Gastrocnemius medialis (tissue), 4 donors: ENCODE measurements around the gene PACS2. TPM values are rescaled to one million over a fixed set of nuclear protein-coding genes. Genes with fewer than 3 reads are reported as not detected.

Source experiments
- ATAC-seq, 2 donors: fragments of 150-250 bp; one replicate each; pipeline ENCODE4 v1.9.1; 2016
- DNase-seq, 2 donors: peaks; one replicate each; pipeline ENCODE4 v3.0.0-alpha.2; 2019
- H3K27ac ChIP-seq, 4 donors: fragments of 200-600 bp; sonication (generic); 1 replicate in 1 of 4; 2 replicates in 3 of 4; pipeline ENCODE4 v1.5.1; 2016 to 2018; ENCODE audit warnings: mild to moderate bottlenecking in 2 of 4, moderate library complexity in 1 of 4
- H3K27me3 ChIP-seq, 3 donors: fragments of 200-600 bp; sonication (generic) in 2 of 3; 1 replicate in 1 of 3; 2 replicates in 2 of 3; pipeline versions ENCODE4 v1.5.1 to v1.6.0; 2016 to 2019; ENCODE audit warnings: mild to moderate bottlenecking in 1 of 3, moderate library complexity in 1 of 3
- H3K36me3 ChIP-seq, 2 donors: fragments of 200-600 bp; sonication (generic) in 1 of 2; one replicate each; pipeline ENCODE4 v1.5.1; 2017 to 2018
- H3K4me1 ChIP-seq, 2 donors: fragments of 200-600 bp; sonication (generic) in 1 of 2; one replicate each; pipeline ENCODE4 v1.5.1; 2016 to 2017; ENCODE audit warnings: mild to moderate bottlenecking in 2 of 2
- H3K4me3 ChIP-seq, 4 donors: fragments of 200-600 bp; sonication (generic) in 3 of 4; 1 replicate in 1 of 4; 2 replicates in 3 of 4; pipeline ENCODE4 v1.5.1; 2016 to 2019; ENCODE audit warnings: mild to moderate bottlenecking in 2 of 4
- H3K9me3 ChIP-seq, 3 donors: fragments of 200-600 bp; sonication (generic) in 2 of 3; 1 replicate in 1 of 3; 2 replicates in 2 of 3; pipeline ENCODE4 v1.5.1; 2016 to 2019
- CTCF ChIP-seq, 5 experiments: fragments of 450-650 bp in 3 of 5; fragments of 200-600 bp in 2 of 5; sonication (generic) in 2 of 5; IDR thresholded peaks in 4 of 5; conservative IDR thresholded peaks in 1 of 5; 1 replicate in 4 of 5; 2 replicates in 1 of 5; pipeline ENCODE4 v1.5.1; 2016 to 2019; ENCODE audit warnings: antibody characterized with exemption in 5 of 5, mild to moderate bottlenecking in 3 of 5, moderate library complexity in 3 of 5
- POLR2A ChIP-seq, 2 donors: fragments of 450-650 bp; IDR thresholded peaks; one replicate each; pipeline ENCODE4 v1.6.1; 2017; ENCODE audit warnings: antibody characterized with exemption in 2 of 2, mild to moderate bottlenecking in 2 of 2, moderate library complexity in 2 of 2
- in situ Hi-C, 4 donors: fragments of 200-750 bp; cut with MboI; loops; one replicate each; pipeline versions ENCODE4 v1.15.0 to v1.8.0; 2017; ENCODE audit warnings: low sequenced_read_pairs in 4 of 4
- intact Hi-C: fragments of 100-400 bp; cut with DNase I; formaldehyde crosslinking; loops from one replicate; pipeline ENCODE4 v1.15.1; 2023; ENCODE audit warnings: low total_unique reads
- total RNA-seq, 4 donors: library from RNA; depleted of rRNA; stranded (reverse); fragments of >200 nt; gene quantifications; one replicate each; pipeline versions ENCODE4 v1.1.0 to v1.2.3, GENCODE V29; 2016

PACS2 gene
- total RNA-seq, 4 donors from 2014 or later, result 81.0 to 115 (median 93.1) TPM

DNA sequence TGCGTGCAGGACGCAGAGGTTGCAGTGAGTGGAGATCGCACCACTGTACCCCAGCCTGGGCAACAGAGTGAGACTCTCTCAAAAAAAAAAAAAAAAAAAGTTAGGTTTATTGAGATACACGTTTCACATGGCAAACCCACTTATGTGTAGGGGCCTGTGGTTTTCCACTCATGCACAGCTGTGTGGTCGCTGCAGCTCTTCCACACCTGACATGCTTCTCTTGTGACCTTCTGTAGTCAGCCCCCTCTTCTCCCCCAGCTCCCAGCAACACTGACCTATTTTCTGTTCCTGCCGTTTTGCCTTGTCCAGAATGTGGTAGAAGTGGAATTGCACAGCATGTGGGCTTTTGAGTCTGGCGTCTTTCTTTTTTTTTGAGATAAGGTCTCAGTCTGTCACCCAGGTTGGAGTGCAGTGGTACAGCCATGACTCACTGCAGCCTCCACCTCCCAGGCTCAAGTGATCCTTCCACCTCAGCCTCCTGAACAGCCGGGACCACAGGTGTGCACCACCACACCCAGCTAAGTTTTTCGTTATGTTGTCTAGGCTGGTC, 113.5 kb downstream of the PACS2 start:
- Histone ChIP-seq H3K4me3 (no peak overlapping the region), H3K9me3 (no peaks in the 10 kb centered on the region), H3K27ac (no peak overlapping the region), H3K27me3 (no peaks in the 10 kb centered on the region), H3K36me3 (no peaks in the 10 kb centered on the region), H3K4me1 (peaks cover 3 to 12% of the 10 kb centered on the region in 2 donors)
- no peak for ATAC-seq
- intact Hi-C loops (loop anchor here (1.0 kb wide), 1 partner anchor 39 kb away; no protein-coding TSS in a partner anchor), in situ Hi-C loops (no loop called here)
- TF ChIP-seq POLR2A (IDR thresholded peaks at IDR 0.05) (no peak), CTCF (IDR thresholded peaks at IDR 0.05 in 4 of 5, conservative IDR thresholded peaks at IDR 0.05 in 1 of 5) (no peak)
- DNase-seq, result no peak

DNA sequence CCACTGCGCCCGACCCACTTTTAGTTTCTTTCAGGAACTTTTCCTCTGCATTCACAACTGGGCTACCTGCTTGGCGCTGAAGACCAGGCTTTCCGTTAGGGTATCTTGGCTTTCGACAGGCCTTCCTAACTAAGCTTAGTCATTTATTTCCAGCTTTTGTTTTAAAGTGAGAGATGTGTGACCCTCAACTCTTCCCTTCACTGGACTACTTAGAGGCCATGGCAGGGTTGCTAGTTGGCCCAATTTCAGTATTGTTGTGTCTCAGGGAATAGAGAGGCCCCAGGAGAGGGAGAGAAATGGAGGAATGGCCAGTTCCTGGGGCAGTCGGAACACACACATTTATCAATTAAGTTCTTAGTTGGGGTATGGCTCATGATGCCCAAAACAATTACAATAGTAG, 115.5 kb downstream of the PACS2 start:
- intact Hi-C loops, result no loop called here
- H3K27me3 ChIP-seq, result no peaks in the 10 kb centered on the region
- H3K4me1 ChIP-seq, result peaks cover 3 to 12% of the 10 kb centered on the region in 2 donors
- no peaks in the 10 kb centered on the region for H3K9me3 ChIP-seq
- ATAC-seq (peak in 1 of 2 donors; percentile 30), DNase-seq (no peak)
- no peak overlapping the region for H3K4me3 ChIP-seq
- in situ Hi-C loops, result no loop called here
- TF ChIP-seq CTCF (IDR thresholded peaks at IDR 0.05 in 4 of 5, conservative IDR thresholded peaks at IDR 0.05 in 1 of 5) (no peak), POLR2A (IDR thresholded peaks at IDR 0.05) (no peak)
- no peaks in the 10 kb centered on the region for H3K36me3 ChIP-seq
- peak overlapping the region in 3 of 4 donors; percentile 7 to 51 (median 18) for H3K27ac ChIP-seq

- ATAC-seq (no peak), DNase-seq (no peak)
- in situ Hi-C loops (no loop called here), intact Hi-C loops (no loop called here)
- Histone ChIP-seq H3K9me3 (no peaks in the 10 kb centered on the region), H3K27ac (peak overlapping the region; percentile 5 to 51 (median 22)), H3K4me1 (peaks cover 3 to 12% of the 10 kb centered on the region in 2 donors), H3K4me3 (no peak overlapping the region), H3K27me3 (no peaks in the 10 kb centered on the region), H3K36me3 (no peaks in the 10 kb centered on the region)
- no peak for TF ChIP-seq POLR2A (IDR thresholded peaks at IDR 0.05)
These were observed 116.0 kb downstream of the PACS2 start for GRCh38 chr14:105430565-105430964.

GRCh38 chr14:105431256-105431655, 116.7 kb downstream of the PACS2 start:
- intact Hi-C loops (no loop called here), in situ Hi-C loops (no loop called here)
- H3K27ac ChIP-seq, result peak overlapping the region in 2 of 4 donors; percentile 37 to 51
- DNase-seq, result no peak
- no peaks in the 10 kb centered on the region for H3K9me3 ChIP-seq
- H3K4me1 ChIP-seq, result peaks cover 3 to 12% of the 10 kb centered on the region in 2 donors
- TF ChIP-seq POLR2A (IDR thresholded peaks at IDR 0.05) (no peak), CTCF (IDR thresholded peaks at IDR 0.05 in 4 of 5, conservative IDR thresholded peaks at IDR 0.05 in 1 of 5) (no peak)
- ATAC-seq, result no peak
- H3K36me3 ChIP-seq, result no peaks in the 10 kb centered on the region
- no peaks in the 10 kb centered on the region for H3K27me3 ChIP-seq
- H3K4me3 ChIP-seq, result no peak overlapping the region

DNA sequence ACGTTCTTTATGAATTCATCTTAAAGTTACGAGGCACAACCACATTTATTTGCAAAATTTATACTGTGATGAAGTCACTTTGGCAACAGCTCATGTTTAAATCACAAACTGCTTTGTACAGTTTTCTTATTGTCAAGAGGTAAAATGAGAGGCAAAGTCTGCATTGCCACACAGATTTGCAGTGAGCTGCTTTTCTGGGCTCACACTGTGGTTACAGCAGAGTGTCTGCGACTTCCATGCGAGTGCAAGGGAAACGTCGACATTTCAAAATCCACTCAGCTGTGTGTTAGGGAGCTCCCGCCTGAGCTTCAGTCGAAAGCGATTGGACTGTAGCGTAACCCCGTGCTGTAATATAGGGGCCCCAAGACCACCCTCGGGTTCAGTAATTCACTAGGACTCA, 118.1 kb downstream of the PACS2 start:
- intact Hi-C loops, result no loop called here

More for the DNA sequence above, 118.1 kb downstream of the PACS2 start:
- H3K4me3 ChIP-seq, result no peak overlapping the region
- H3K27me3 ChIP-seq, result no peaks in the 10 kb centered on the region
- ATAC-seq (no peak), DNase-seq (no peak)
- peaks cover 3 to 12% of the 10 kb centered on the region in 2 donors for H3K4me1 ChIP-seq
- H3K9me3 ChIP-seq, result no peaks in the 10 kb centered on the region
- no peaks in the 10 kb centered on the region for H3K36me3 ChIP-seq
- TF ChIP-seq POLR2A (IDR thresholded peaks at IDR 0.05) (no peak), CTCF (IDR thresholded peaks at IDR 0.05 in 4 of 5, conservative IDR thresholded peaks at IDR 0.05 in 1 of 5) (no peak)
- H3K27ac ChIP-seq, result no peak overlapping the region
- in situ Hi-C loops, result no loop called here
